Stimulated activated CD4-positive, alpha-beta T cell treated with anti-CD3 and anti-CD28 coated beads, Interleukin-2, amount 100 ng/mL, for 24 hours (primary cell): ENCODE results near the gene SCAI.
A peak's percentile ranks its signal among the peaks of the same experiment; 100 is the strongest.
"Not testable (repeated sequence)": the region's sequence is repeated elsewhere in the genome, so short reads cannot be mapped to it uniquely, and the experiment has no call there.

ENCODE experiments used
- DNase-seq, 2 donors: peaks; one replicate each; pipeline ENCODE4 v3.0.0-alpha.2; 2020

Gene SCAI

DNA sequence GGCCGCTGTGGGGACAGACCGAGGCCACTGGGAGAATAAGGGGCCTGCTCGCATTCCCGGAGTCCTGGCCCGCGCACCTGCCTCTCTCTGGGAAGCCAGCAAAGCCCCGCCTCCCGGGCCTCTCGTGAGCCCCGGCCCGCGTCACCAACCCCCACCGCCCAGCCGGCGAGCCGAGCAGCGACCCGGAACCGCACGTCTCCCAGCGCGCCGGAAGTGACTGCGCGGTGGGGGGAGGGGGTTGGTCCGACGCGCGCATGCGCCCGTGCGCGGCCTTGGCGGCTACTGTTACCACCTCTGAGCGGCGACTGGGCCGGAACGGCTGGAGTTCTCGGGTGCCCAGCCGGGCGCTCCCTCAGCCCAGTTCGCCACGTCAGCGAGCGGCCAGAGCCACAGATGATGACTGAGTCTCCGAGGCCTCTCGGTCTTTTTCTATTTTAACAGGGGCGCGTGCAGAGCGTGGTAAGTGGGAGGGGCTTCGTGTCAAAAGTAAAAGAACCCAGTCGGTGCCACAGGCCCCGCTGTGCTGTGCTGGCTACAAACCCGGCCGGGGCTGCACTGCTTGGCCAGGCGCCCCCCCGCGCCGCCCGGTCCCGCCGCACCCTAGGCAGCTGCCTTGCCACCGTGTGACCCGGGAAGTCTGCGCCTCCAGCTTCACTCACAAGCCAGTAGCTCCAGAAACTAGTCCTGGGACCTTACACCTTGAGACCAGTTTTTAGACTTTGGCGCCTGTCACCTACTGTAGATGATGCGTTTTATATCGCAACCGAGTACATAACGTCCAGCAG is 202.2 kb downstream of the SCAI start, which contains the start of gene GOLGA1:
GOLGA1 (minus strand) TSS at position 190 of the 785 bp plus-strand sequence. CDS start 2,372 bp downstream, outside the sequence.
- DNase-seq, result peak; percentile 93 to 95

DNA sequence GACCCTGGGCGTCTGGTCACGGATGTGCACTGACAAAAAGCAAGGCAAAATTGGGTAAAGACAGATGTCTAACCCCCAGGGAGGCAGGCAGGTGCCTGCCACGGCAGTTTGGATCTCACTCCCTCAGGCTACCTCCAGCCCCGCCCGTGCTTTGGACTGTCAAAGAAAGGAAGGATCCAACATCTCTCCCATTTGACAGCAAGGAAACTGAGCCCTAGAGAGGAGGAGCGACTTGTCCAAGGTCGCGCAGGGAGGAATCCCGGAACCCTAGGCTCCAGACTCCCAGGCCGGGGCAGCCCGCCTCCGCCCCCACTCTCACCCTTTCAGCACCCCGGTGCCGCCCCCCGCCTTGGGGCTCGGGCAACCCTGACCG is 202.8 kb downstream of the SCAI start:
- DNase-seq, result no peak

DNA sequence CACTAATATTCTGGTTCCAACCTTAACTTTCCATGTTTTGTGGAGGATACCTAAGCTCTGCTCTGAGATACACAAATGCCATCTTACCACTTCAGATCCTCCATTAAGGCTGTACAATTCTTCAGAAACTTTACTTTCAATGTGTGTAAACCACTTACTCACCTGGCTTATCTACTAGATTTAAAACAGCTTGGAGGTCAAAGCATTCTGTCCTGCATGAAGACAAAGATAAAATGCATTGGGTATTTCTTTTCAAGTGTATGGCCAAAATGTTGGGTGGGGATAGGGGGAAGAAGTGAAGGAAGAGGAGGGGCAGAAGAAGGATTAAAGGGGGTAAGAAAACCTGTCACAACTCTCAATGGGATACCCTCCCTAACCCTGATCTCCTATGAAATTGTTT is 203.4 kb downstream of the SCAI start:
- no peak for DNase-seq

DNA sequence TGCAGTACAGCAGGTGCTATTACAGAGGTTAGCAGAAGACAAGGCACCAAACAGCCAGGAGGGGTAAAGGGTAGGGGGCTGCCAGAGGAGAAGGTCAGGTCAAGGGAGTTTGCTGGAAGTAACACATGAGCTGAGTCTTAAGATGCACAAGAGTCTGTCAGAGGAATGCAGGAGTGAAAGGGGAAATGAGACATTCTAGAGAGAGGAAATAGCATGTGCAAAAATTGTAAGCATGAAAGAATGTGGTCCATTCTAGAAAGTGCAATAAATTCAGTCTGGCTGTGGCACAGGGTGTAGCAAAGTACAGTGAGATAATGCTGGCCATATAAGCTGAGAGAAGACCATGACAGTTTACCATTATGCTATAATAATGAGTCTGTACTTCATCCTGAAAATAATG is 209.0 kb downstream of the SCAI start:
- no peak for DNase-seq

DNA sequence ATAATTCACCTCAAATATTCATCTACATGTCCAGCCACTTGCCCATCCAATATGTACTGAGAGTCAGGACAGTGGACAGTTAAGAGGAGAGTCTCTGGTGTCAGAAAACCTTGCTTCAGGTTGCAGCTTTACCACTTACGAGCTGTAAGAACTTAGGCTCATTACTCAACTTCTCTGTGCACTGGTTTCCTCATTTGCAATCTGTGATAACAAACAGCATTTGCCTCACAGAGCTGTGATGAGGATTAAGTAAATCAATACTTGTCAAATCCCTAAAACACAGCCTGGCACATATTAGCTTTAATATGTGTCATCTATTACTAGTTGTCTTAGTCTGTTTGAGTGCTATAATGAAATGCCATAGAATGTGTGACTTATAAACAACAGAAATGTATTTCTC is 211.0 kb downstream of the SCAI start:
- DNase-seq, result no peak

DNA sequence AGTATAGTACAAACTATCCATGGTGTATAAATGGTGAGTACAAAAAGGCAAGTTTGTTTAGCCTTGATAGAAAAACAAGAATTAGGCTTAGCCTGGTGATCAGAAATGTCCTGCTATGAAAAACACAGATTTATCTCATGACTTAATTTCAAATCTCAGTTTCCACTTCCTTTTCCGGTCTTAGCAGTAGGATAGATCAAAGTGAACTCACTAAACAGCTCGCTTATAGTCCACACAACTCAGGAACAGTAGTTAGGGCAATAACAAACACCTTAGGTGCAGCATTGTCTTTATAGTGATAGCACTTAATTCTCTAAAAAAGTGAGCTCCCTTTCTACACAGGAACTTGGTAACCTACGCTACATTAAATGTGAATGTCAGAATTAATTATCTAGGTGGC is 213.9 kb downstream of the SCAI start:
- DNase-seq, result no peak

DNA sequence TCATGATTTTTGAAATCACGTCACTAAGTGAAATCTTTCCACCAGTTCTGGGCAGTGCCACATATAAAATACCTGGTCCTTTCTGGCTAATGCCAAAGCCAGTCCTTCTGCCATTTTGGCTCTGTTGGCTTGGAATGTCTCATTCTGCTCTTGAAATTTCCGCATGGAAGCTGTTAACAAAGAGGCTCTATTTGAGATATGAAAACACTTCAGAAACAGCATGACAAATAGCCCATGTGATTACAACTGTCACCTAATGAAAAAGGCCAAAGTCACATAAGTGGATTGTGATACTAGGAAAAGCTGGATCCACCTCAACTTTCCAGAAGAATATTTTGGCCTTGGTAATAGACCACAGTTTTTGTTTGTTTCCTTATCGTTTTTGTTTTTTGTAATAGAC is 215.2 kb downstream of the SCAI start:
- DNase-seq, result no peak

DNA sequence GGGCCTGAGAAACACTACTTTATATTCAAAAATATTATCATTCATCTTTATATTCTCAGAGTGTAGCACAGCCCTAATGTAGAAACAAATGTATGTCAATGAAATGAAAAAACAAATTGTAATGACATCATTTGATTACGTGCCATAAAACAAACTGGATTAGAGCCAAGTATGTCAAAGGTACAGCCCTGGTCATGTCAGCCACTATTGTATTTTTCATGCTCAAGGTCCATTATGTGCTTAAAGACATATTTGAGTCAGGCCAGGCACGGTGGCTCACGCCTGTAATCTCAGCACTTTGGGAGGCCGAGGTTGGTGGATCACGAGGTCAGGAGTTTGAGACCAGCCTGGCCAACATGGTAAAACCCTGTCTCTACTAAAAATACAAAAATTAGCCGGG is 222.9 kb downstream of the SCAI start:
- not testable (repeated sequence) for DNase-seq

DNA sequence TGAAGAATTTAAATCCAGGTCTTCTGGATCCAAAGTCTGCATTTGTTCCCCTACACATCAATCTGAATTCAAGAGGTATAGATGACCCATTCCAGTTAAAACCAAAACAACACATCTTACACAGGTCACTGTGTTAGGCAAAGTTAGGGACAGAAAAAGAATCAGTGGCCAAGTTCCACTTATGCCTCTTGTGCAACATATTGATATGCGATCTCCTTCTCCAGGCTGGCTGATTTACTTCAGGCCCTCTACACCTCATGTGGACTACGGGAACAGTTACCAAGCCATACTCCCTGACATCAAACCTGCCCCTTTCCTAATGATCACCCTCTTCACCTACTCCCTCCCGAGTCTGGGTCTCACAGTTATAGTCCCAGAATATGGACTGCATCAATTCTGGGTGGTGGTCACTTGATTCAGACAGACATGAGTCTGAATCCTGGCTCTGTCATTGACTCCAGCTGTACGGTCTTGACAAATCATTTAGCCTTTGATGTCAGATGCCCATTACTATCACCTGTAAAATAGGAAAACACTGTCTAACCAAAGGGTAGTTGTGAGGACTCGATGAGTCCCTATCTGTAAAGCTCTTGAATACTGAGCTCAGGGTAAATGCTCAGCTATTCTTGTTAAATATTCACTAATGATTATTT is 228.4 kb downstream of the SCAI start:
- no peak for DNase-seq

DNA sequence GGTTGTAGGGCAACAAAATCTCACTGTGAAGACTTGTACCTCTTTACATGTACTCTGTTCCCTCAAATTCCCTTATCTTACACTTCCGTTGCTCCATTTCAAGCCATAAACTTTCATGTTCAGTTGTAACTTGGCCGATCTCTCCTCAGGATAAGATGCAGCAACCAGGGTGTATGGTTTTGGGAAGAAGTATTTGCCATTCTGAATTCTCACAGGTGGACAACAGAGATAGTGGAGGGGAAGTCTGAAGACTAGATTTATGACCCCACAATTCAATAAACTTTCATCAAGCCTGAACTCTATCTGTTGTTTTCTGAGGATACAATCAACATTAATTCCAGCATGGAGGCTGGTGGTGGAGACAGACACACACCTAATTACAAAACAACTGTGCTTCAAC is 229.9 kb downstream of the SCAI start:
- DNase-seq, result no peak

DNA sequence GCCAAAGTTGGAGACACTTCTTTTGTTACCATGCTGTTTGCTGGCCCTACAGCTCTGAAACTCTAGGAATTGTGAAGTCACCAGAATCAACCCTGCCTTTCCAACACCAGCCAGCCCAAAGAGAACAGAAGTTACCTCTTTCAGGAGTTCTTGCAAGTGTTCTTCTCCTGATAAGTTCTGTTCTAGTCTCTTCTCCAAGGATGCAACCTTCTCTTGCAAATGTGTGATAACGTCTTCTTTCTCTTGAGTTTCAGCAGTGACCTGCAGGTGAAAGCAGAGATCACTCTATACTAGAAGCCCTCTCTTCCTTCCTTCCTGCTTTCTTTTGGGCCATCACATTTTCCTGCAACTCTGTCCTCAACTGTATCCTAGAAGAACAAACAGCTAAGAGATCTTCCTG is 231.6 kb downstream of the SCAI start:
- no peak for DNase-seq

DNA sequence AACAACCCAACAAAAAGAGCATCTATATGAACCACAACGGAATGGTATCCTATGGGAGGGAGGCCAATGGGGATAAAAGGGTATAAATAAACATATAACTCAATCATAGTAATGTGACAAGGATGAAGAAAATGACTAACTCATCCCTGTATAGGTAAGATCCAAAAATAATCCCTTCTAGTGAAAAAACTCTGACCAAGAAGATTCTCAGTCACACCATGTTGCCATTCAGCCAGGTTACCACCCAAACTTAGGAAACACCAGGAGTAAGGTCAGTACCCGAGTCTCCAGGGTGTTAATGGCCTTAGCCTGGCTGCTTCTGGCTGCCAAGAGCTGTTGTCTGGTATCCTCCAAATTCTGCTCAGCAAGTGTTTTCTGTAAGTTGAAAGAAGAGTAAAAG is 235.2 kb downstream of the SCAI start:
- DNase-seq, result no peak

DNA sequence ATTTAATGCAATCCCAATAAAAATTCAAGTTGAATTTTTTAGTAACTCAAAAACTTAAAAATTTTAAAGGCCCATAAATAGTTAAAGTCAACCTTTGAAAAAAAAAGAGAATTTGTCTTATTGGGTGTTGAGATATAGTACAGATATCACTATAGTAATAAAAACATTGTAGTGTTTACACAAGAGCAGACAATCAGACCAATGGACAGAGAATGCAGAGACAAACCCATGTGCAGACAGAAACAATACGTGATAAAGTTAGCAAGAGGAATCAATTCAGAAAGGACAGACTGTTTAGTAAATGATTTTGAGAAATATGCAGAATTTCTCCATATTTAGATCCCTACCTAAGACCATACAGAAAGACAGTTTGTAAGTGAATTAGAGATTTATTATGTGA is 236.4 kb downstream of the SCAI start:
- DNase-seq, result no peak

DNA sequence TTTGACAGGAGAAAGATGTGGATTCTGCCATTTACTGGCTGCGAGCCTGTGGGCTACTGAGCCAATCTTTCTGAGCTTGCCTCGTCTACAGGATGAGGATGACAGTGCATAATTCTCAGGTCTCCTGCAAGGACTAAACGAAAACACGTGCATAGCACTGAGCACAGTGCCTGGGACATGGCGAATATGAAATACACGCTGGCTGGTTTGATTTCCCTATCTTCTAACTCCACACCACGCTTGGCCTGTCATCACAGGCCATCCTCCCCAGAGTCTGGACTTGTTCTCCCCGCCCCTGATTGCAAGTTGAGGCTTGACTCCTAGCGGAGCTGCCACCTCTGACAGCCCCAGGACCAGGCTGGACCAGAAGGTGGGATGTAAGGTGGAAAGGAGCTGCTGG is 243.5 kb downstream of the SCAI start:
- DNase-seq, result no peak

DNA sequence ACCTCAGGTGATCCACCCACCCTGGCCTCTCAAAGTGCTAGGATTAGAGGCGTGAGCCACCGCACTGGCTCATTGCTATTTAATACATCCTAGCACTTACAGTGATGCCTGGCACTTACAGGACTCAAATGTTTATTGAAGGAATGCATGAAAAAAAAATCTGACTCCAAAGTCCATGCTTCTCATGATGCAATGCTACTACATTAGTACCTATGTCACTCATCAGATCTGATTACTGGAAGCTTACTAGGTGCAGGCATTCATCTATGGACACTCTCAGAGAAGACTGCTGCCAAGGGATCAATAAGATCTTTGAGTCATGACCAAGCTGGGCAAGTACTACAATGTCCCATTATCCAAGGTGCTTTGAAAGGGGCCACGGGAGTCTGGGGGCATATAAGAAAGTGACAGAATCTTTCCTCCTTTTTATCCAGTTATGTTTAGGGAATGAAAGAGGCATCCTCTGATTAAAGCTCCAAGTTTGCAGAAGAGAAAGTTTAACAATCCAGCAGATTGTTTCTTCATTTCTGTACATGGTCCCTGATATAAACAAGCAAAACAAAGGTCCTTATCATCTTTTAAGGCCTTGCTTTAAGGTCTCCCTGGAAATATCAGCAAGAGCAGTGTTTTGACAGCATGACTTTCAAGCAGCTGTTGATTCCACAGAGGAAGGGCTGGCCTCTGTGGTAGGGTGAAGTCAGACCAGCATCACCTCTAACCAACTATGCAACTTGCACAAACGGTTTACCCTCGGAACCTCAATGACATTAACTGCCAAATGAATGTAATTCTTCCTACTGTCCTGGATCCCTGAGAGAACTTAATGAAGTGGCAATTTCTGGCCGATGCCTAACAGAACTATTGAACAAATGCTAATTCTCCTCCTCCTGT is 245.5 kb downstream of the SCAI start:
- DNase-seq, result no peak

DNA sequence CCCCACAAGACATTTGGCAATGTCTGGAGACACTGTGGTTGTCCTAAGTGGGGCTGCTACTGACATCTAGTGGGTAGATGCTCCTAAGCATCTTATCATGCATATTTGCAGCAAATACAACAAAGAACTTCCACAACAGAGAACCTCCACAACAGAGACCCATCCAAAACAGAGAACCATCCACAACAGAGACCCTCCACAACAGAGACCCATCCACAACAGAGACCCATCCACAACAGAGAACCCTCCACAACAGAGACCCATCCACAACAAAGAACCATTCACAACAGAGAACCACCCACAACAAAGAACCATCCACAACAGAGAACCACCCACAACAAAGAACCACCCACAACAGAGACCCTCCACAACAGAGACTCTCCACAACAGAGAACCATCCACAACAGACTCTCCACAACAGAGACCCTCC is 248.6 kb downstream of the SCAI start:
- DNase-seq, result no peak

DNA sequence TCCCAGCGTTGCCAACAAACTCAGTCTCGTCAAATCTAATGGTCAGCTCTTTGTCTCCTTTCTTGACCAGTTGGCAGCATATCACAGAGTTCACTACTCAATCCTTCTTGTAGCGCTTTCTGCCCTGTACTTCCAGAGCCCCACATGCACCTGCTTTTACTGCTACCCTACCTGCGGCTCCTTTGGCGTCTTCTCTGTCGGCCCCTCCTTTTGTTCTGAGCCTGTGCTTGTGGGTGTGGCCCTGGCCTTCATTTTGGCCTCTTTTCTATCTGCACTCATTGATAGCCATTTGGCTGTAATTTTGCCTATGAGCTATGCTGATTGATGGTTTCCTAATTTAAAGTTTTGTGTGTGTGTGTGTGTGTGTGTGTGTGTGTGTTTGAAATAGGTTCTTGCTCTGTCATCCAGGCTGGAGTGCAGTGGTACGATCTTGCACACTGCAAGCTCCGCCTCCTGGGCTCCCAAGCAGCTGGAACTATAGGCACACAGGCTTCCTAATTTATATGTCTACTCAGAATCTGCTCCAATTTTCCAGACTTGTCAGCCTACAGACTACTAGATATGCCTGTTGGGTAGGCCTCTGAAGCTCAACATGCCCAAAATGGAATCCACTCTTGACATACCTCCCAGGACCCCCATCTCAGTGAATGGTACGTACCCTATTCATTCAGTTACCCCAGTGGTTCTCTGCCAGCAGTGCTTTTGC is 249.1 kb downstream of the SCAI start:
- DNase-seq, result no peak
